Umbilical cord (tissue), 2 donors: ENCODE results near the gene UBN1. TPM values are rescaled to one million over a fixed set of nuclear protein-coding genes. Genes with fewer than 3 reads are reported as not detected.
"Not testable (repeated sequence)": the region's sequence is repeated elsewhere in the genome, so short reads cannot be mapped to it uniquely, and the experiment has no call there.

Source experiments
- DNase-seq: peaks from one replicate; pipeline ENCODE4 v3.0.0-alpha.2; 2015; ENCODE audit warnings: low spot score
- total RNA-seq: library from RNA; depleted of rRNA; stranded (reverse); fragments of >200 nt; gene quantifications from one replicate; pipeline ENCODE4 v1.2.3, GENCODE V29; 2014; ENCODE audit warnings: low replicate concordance; ENCODE audit not compliant: insufficient read depth

The UBN1 gene
- total RNA-seq, 1 donor from 2014 or later = 31.3 TPM

DNA sequence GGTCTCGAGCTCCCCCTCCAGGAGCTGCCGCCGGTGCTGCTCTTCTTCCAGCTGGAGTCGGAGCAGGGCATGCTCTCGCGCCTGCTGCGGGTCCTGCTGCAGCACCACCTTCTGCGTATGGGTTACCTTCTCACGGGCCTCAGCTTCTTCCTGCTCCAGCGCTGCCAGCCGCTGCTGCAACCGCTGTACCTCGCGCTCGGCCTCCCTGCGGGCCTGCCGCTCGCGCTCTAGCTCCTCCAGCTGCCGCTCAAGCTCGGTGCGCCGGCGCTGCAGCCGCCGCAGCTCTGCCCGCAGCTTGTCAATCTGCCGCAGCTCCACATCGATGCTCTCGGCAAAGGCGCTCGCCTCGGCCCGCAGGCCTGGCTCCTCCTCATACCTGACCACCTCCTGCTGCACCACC, 36.9 kb downstream of the UBN1 start:
- no peak for DNase-seq

DNA sequence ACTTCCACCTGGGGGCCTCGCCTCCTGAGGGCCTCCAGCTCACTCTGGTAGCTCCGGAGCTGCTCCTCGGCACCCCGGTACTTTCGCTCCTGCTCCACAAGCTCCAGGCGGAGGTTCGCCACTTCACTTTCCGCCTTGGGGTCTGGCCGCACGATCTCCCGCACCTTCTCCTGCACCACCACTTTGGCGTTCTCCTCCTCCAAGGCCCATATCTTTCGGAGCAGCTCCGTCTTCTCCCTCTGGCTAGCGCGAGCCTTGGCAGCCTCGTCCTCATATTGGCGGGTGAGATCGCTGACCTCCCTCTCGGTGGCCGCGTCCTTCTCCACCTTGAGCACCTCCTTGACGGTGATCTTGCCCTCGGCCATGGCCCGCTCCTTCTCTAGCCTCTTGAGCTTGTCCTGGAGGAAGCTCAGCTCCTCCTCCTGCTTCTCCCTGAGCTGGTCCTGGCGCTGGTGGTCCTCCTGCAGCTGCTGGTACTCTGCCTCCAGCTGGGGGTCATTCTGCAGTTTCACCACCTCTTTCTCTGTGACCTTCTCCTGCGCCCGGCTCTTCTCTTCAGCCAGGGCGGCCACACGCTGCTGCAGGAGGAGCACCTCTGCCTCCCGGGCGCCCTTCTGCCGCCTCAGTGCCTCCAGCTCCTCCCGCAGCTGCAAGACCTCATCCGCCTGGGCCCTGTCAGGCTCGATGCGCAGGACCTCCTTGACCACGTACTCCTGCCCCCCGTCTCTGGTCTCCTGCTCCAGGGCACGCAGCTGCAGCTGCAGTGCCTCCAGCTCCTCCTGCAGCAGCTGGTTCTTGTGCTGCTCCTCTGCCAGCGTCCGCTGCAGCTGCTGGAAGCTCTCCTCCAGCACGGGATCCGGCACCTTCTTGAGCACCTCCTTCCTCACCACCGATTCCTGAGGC, 37.9 kb downstream of the UBN1 start:
- DNase-seq = no peak

DNA sequence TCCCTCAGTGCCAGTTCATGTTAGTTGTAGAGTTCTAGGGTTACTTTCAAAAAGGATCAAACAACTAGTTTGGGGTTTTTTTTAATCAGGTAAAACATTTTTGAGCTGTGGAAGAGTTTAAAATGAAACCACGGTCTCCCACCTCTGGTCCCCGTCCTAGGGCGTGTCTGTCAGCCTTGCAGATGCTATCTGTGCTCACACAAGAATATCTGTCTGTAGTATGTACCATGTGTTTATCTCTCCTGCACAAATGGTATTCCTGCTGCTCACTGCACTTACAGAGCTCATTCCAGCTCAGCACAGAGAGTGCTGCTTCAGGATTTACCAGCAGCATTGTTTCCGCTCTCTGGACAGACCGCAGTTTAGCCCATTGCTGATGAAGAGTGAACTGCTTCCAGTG, 38.9 kb downstream of the UBN1 start:
- no peak for DNase-seq

DNA sequence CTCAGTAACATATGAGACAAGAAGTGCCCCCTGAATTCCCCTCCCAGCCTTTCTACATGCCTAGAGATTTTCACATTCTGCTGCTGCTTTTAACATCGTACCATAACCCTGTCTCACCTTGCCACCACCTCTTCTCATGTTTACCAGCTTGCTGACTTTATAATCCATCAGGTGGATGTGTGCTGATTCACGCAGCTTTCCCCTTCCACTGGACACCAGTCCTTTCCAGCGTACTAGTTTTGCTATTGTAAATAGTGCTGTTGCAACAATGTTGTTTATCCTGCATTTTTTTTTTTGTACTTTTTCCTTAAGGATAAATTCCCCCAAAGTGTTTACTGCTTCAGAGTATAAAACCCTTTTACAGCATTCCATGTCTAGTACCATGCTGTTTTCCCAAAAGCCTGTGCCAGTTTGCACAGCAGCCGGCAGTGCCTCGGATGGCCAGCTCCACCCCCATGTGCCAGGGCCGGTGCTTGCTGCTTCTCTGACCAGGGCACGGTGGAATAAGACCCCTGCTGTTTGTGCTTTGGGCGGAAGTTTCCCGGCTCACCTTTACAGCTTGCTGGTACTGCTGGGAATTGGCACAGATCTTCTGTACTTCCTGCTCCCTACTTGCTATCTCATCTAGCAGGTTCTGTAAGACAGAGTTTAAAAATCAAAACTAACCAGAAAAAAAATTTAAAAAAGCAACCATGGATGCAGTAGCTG, 41.3 kb downstream of the UBN1 start:
- no peak for DNase-seq

DNA sequence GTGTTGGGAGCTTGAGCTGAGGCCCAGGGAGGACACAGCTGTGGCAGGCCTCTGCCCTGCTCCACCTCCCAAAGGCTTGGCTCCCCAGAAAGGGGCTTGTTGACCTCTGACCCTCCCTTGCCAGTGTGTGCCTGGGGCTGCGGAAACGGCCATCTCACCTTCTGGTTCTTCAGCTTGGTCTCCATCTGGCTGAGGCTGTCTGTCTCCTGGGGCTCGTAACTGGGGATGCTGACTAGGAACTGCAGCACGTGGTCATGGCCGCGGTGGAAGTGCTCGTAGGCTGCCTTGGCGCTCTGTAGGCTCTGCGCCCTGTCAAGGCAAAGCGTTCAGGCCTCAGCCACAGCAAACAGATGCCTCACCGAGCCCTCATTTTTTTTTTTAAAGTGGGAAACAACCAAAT, 42.7 kb downstream of the UBN1 start:
- DNase-seq = no peak

DNA sequence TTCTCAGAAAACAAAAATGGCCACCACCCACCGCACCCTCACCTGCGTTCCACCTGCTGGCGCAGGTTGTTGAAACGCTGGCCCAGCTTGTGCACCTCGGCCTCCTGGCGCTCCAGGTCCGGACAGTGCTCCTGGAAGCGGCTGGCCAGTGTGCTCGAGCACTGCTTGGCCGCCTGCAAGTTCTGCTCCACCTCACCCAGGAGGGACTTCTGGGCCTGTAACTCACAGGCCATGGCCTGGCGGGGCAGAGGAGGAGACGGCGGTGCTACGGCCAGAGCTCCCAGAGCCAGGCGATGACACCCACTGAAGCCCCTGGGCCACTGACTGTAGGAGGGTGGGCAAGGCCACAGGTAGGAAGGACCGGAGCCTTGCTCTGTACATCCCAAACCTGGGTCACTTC, 43.4 kb downstream of the UBN1 start:
- no peak for DNase-seq

DNA sequence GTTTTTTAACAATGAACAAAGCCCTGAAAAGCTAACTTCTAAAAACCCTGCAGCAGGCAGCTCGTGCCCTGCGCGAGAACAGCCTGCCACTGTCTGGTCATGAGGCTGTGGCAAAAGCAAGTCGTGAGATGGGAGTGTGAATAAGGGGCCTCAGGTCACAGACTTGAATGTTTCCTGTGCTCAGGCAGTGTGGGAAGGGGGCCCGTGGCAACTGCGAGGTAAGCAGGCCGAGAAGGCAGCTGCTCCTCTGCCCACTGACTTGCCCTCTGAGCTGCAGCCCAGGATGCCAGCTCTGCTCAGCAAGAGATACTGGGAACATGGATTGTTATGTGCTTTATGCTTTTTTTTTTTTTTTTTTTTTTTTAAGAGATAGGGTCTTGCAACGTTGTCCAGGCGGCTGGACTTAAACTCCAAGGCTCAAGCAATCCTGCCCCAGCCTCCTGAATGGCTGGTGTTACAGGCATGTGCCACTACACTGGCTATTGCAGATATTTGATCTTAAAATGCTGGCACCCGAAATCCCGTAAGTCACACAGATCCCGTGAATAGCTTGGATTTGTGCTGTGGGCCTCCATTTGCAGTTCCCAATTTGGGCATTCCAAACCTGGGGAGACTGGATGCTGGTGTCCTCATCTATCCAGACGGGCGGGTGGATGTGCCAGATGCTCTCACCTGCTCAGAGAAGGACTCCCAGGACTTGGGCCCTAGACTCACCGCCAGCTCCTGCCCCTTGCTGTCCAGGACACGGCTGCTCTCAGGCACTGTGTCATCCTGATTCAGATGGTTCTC, 44.0 kb downstream of the UBN1 start:
- no peak for DNase-seq

DNA sequence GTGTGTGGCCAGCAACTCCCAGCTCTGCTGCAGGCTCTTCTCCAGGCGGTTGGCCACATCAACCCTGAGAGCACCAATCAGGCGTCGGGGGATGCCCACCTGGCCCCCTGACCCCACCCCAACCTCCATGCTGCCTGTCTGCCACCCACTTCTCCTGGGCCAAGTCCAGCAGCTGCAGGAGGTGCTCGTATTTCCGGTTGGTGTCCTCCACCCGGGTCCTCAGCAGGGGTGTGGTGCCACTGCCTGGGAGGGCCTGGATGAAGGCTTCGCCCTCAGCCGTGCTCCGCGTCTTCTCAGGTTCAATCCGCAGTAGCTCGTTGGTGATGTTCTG, 44.6 kb downstream of the UBN1 start:
- DNase-seq = no peak

DNA sequence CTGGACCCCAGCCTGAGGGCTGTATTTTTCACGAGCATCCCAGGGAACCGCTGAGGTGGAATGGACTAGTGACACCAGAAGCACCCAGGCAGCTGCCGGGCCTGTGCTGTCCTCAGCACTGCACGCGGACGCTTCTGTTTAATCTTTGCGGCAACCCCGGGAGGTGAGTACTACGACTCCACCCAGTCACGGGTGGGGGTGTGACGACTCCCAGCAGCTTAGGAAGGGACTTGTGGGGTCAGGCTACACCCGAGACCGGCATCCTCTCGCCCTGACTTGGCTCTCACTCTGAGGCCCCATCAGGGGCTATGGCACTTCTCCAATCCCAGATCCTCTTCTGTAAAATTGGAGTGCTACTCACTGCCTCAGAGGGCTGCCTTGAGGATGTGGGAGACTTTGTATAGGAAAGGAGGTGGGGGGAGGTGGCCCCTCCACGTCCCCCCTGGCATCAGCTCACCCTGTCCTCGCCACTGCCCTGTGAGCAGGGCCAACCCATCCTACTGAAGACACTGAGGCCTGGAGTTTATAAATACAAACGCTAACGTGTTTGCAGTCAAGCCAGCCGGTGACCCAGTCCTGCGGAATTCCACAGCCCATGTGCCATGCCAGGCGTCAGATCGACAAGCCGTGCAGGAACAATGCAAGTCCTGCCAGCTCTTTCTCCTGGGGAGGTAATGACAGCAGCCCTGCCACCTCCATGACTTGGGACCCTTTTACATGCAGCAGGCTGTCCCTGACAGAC, 45.3 kb downstream of the UBN1 start:
- DNase-seq = peak; percentile 91

DNA sequence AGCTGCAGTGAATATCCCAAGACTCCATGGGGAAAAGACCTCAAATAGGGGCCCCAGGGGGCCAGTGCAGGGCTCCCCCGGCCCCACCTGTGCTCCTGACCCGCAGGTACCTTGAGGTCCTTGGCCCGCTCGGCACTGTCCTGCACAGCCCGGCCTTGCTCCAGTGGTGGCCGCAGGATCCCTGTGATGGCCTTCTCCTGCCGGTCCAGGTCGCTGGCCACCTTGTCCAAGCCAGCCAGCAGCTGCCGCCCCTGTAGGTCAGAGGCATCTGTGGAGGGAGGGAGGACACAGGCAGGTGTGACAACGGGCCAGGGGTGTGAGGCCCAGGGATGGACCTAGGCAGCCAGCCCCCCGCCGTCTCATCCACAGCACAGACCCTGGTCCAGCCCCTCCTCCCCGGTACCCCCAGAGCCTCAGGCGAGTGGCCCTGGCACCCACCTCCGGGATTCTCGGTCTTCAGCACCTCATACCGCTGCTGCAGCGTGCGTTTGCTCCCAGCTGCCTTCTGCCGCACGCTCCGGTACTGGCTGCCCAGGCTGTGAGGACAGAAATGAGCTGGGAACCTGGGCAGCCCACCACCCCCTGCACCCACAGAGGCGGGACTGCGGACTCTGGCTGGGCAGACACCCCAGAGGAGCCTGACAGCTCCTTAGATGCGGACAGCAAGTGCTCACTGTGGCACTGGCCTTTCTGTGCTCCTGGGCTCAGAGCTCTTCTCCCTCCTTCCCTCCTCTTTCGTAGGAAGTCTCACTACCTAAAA, 46.0 kb downstream of the UBN1 start:
- no peak for DNase-seq

DNA sequence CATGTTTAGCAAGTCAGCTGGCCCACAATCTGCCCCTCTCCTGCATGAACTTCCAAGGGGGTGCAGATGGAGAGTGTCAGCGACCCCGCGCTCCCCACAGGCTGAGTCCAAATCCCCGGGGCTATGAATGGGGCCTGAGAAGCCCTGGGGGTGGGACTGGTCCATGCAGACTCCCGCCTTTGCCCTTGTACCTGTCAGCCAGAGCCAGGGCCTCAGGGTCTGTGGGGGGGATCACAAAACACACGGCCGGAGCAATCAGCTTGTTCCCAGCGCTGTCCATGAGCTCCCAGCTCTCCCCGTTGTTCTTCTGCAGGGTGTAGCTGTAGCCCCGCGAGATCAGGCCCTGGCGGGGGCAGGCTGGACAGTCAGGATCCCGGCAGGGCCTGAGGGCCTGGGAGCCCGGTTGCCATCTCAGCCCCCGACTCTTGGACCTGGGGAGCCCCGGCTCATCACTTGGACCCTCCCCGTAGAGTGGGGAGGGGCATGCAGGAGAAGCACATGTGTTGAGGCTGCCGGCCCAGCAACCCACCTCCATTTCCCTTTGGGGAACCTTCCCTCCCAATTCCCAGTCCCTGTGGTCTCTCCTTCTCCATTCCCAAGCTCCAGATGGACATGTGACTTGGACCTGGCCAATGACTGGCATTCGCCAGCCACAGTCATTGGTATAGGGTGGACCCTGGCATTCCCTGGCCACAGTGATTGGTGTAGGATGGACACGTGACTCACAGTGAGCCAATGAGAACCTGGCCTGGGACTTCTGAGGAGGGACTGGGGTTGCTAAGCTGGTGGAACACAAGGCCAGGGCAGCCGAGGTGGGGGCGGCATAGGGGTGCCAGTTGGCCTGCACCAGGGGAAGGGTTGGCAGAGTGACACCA, 47.2 kb downstream of the UBN1 start:
- DNase-seq = no peak

DNA sequence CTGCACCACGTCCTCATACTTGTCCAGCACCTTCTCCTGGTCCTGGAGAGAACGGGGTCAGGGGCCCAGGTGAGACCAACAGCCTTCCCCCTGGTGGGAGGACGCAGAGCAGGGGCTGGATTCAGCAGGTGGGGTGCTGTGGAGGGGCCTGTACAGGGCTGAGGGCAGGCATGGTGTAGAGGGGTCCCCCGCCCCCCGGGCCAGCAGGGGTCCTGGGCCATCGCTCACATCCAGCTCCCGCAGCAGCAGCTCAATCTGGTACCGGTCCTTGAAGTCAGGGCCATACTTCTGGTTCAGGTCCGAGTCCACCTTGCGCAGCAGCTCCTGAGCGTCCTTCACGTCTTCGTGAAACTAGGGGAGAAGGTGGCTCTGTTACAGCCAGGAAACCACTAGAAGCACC, 48.1 kb downstream of the UBN1 start:
- DNase-seq = no peak

DNA sequence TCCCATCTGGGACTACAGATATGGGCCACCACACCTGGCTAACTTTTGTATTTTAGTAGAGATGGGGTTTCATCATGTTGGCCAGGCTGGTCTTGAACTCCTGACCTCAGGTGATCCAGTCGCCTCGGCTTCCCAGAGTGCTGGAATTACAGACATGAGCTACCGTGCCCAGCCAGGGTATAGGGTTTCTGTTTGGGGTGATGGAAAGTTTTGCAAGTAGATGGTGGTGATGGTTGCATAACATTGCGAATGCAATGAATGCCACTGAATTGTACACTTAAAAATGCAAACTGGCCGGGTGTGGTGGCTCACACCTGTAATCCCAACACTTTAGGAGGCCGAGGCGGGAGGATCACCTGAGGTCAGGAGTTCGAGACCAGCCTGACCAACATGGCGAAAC, 49.5 kb downstream of the UBN1 start:
- DNase-seq = not testable (repeated sequence)

DNA sequence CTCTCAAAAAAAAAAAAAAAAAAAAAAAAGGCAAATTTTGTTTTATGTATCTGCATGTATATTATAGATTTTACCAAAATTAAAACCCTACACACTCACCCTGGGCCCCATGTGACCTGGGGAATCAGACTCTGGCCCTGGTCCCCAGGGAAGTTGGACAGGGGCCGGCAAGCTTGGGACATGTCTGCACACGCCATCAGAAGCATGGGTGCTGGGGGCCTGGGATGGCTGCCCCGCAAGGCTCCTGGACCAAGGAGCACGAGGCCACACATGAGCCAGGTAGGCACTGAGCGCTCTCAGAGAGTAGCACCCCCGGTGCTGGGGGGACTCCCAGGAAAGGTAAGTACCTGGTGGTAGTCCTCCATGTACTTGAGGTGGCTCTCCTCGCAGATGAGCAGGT, 50.0 kb downstream of the UBN1 start:
- DNase-seq = no peak

DNA sequence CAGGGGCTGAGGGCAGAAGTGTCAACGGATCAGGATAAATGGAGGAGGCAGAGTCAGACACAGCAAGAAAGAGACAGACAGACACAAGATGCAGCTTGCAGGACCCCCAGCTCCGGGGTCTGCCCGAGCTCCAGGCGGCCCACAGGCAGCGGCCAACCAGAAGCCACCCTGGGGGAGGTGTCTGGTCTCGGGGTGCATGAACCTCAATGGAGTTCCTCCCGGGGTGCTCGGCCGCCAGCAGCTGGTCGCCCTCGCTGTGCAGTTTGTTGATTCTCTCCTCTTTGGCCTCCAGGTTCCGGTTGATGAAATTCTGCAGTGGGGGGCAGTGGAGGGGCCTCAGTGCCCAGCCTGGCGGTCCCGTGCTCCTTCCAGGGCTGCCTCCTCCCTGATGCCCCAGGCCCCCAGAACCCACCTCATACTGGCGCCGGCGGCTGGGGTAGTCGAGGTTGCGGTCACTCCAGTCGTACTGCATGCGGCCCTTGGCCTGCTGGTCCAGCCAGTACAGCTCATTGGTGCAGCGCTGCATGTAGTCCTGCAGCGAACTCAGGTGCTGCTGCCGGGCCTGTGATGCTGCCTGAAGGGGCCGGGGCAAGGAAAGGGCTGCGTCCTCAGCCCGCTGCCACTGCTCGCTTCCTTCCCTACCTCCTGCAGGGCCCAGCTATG, 51.7 kb downstream of the UBN1 start:
- DNase-seq = no peak

DNA sequence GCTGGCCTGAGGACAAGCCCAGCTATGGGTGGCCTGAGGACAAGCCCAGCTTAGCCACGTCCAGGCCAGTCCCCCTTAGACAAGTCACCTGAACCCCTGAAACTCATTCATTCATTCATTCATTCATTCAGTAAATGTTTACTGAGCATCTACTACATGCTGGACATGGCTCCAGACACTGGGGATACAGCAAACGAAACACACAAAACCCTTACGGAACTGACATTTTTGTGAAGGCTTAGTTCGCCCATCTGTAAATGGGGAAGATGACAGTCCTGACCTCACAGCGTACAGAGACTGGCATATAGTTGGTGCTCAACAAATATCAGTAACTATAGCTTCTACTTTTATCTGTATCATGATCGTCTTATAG, 52.2 kb downstream of the UBN1 start:
- no peak for DNase-seq

DNA sequence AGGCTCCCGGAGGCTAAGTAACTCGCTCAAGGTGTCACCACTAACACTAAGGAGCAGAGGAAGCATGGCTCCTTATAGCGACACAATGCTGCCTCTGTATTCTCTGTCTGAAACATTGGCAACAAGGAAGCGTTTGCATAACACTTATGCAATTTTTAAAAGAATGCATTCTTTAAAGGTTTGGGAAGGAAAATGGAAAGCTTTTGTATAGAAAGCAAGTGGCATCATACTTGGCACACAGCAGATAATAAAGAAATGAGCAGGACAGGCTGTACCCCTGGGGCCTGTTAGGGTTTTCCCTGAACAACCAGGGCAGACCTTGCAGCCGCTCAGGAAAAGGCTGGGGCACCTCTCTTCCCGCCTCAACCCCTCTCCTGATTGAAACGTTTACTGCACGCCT, 52.8 kb downstream of the UBN1 start:
- DNase-seq = no peak

DNA sequence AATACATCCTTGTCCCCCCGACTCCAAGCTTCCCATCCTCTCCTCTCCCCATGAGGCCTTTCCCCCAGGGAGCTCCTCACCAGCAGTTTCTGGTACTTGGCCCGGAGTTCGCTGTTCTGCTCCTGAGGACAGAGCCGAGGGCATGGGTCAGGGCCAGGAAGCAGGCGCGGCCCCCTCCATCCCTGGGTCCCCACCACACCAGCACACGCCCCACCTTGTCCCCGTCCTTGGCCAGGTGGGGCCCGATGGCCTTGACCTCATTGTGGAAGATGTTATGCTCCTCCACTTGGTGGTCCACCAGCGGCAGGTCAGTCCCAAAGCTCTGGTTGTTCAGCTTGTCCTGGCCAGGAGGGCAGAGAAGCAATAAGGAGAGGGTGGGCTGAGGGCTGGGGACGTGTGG, 53.5 kb downstream of the UBN1 start:
- no peak for DNase-seq

DNA sequence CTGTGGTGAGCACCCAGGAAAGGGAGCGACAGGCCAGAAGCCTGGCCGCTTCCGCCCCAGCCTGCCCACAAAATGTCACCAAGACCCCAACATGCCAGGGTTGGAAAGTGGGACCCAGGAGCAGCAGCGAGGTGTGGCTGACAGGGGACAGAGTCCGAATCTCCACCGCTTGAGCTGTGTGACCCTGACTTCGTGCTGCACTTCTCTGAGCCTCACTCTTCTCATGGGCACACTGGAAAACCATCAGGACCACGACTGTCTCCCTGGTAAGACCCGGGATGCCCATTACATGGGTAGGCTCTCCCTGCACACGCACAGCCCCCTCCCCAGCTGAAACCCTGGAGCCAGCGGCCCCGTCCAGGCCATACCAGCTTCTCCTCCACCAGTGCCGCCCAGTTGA, 54.8 kb downstream of the UBN1 start:
- no peak for DNase-seq
